ENCODE measurements around the gene C1QTNF2. TPM values are rescaled to one million over a fixed set of nuclear protein-coding genes. Genes with fewer than 3 reads are reported as not detected.

The C1QTNF2 gene
- 2.8 and 3.0 TPM in 2 replicates for total RNA-seq (2014; rRNA removed; shearing (Covaris generic))

GRCh38 chr5:160369990-160370712 lies at the start of gene C1QTNF2:
Gene C1QTNF2, minus strand, starts transcription at chr5:160370626. Its CDS starts 15,615 bp downstream, at chr5:160355011.
- DNase-seq (ENCODE audit: low read depth) = peak; percentile 71

- no peak for DNase-seq (ENCODE audit: low read depth)
Measured at GRCh38 chr5:160420331-160420610, 49.8 kb upstream of the C1QTNF2 start.

- no peak for DNase-seq (ENCODE audit: low read depth)
Measured at GRCh38 chr5:160419458-160420330, 49.3 kb upstream of the C1QTNF2 start.

GRCh38 chr5:160418561-160419457 lies 48.4 kb upstream of the C1QTNF2 start, which contains the start of gene SLU7:
Gene SLU7, minus strand, starts transcription at chr5:160419081. Its CDS starts 3,787 bp downstream, at chr5:160415294.
- DNase-seq (ENCODE audit: low read depth) = peak; percentile 98

- peak; percentile 97 for DNase-seq (ENCODE audit: low read depth)
Measured at GRCh38 chr5:160399402-160400353, 29.3 kb upstream of the C1QTNF2 start, which contains the start of gene FAM200C. Gene FAM200C, minus strand, starts transcription at chr5:160400054. Its CDS starts 4,564 bp downstream, at chr5:160395490.

GRCh38 chr5:160398806-160399205 lies 28.4 kb upstream of the C1QTNF2 start:
- no peak for DNase-seq (ENCODE audit: low read depth)

GRCh38 chr5:160397492-160397891 lies 27.1 kb upstream of the C1QTNF2 start:
- DNase-seq (ENCODE audit: low read depth) = no peak

- DNase-seq (ENCODE audit: low read depth) = no peak
Measured at GRCh38 chr5:160395111-160395510, 24.7 kb upstream of the C1QTNF2 start.

- no peak for DNase-seq (ENCODE audit: low read depth)
Measured at GRCh38 chr5:160390787-160391696, 20.6 kb upstream of the C1QTNF2 start.

- no peak for DNase-seq (ENCODE audit: low read depth)
Measured at GRCh38 chr5:160387445-160387844, 17.0 kb upstream of the C1QTNF2 start.

- DNase-seq (ENCODE audit: low read depth) = no peak
Measured at GRCh38 chr5:160385496-160385895, 15.1 kb upstream of the C1QTNF2 start.

GRCh38 chr5:160384681-160385080 lies 14.3 kb upstream of the C1QTNF2 start:
- no peak for DNase-seq (ENCODE audit: low read depth)

GRCh38 chr5:160382346-160382745 lies 11.9 kb upstream of the C1QTNF2 start:
- no peak for DNase-seq (ENCODE audit: low read depth)

- DNase-seq (ENCODE audit: low read depth) = no peak
Measured at GRCh38 chr5:160380041-160380440, 9.6 kb upstream of the C1QTNF2 start.

- DNase-seq (ENCODE audit: low read depth) = no peak
Measured at GRCh38 chr5:160379511-160379910, 9.1 kb upstream of the C1QTNF2 start.

GRCh38 chr5:160378330-160378729 lies 7.9 kb upstream of the C1QTNF2 start:
- no peak for DNase-seq (ENCODE audit: low read depth)

- DNase-seq (ENCODE audit: low read depth) = no peak
Measured at GRCh38 chr5:160377651-160378050, 7.2 kb upstream of the C1QTNF2 start.

GRCh38 chr5:160376416-160376815 lies 6.0 kb upstream of the C1QTNF2 start:
- no peak for DNase-seq (ENCODE audit: low read depth)

- DNase-seq (ENCODE audit: low read depth) = no peak
Measured at GRCh38 chr5:160375701-160376100, 5.3 kb upstream of the C1QTNF2 start.

GRCh38 chr5:160375166-160375565 lies 4.7 kb upstream of the C1QTNF2 start:
- no peak for DNase-seq (ENCODE audit: low read depth)
